Ishikawa (cell line): Measurements from ENCODE around the gene MMS22L.

ENCODE experiments used
- CEBPB ChIP-seq: IDR thresholded peaks from 2 replicates; pipeline ENCODE4 v1.6.1; 2012
- CREB1 ChIP-seq: IDR thresholded peaks from 2 replicates; pipeline ENCODE4 v1.6.1; 2012; ENCODE audit warnings: low read depth
- EGR1 ChIP-seq: IDR thresholded peaks from 2 replicates; pipeline ENCODE4 v1.6.1; 2012
- EP300 ChIP-seq: IDR thresholded peaks from 2 replicates; pipeline ENCODE4 v1.6.1; 2012; ENCODE audit warnings: borderline replicate concordance
- NFIC ChIP-seq: IDR thresholded peaks from 2 replicates; pipeline ENCODE4 v1.6.1; 2012
- RAD21 ChIP-seq: IDR thresholded peaks from 2 replicates; pipeline ENCODE4 v1.6.1; 2012; ENCODE audit warnings: low read depth
- REST ChIP-seq: IDR thresholded peaks from 2 replicates; pipeline ENCODE4 v1.6.1; 2012; ENCODE audit warnings: low read depth, mild to moderate bottlenecking
- TAF1 ChIP-seq: IDR thresholded peaks from 2 replicates; pipeline ENCODE4 v1.6.1; 2012; ENCODE audit warnings: low read depth, mild to moderate bottlenecking
- TCF12 ChIP-seq: IDR thresholded peaks from 2 replicates; pipeline ENCODE4 v1.6.1; 2012; ENCODE audit warnings: low read depth
- USF1 ChIP-seq: IDR thresholded peaks from 2 replicates; pipeline ENCODE4 v1.6.1; 2012
- YY1 ChIP-seq: IDR thresholded peaks from 2 replicates; pipeline ENCODE4 v1.6.1; 2012; ENCODE audit warnings: low read depth

- TF ChIP-seq USF1 (no peak), TCF12 (no peak), EP300 (no peak), REST (no peak), NFIC (no peak), YY1 (no peak), CREB1 (no peak), TAF1 (no peak), CEBPB (no peak), RAD21 (no peak), EGR1 (no peak)
These were observed 34.0 kb upstream of the MMS22L start for GRCh38 chr6:97316978-97317377.
